ENCODE measurements around the gene PREX1.

DNA sequence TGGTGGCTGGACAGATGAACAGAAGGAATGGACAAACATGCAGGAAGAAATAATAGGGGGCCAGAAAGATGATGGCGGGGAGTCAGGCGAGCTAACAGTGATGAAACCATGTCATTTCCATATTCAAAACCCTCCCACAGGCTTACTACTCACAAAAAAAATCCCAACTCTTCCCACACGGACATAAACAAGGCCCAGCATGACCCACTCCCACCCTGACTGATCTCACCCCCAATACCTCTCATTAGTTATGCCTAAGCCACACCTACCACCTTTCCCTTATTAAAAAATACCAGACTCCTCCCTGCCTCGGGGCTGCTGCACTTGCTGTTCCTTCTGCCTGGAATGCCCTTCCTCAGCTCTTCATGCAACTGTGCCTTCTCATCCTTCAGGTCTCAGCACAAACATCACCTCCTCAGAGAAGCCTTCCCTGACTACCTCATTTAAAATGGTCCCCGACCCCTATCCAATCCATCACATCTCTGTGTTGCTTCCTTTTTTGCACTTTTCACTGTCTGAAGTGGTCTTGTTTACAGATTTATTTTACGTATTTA lies 145.8 kb downstream of the PREX1 start:
- TF ChIP-seq POLR2A (IDR thresholded peaks at IDR 0.05): no peak
- TF ChIP-seq, protein P1, sequence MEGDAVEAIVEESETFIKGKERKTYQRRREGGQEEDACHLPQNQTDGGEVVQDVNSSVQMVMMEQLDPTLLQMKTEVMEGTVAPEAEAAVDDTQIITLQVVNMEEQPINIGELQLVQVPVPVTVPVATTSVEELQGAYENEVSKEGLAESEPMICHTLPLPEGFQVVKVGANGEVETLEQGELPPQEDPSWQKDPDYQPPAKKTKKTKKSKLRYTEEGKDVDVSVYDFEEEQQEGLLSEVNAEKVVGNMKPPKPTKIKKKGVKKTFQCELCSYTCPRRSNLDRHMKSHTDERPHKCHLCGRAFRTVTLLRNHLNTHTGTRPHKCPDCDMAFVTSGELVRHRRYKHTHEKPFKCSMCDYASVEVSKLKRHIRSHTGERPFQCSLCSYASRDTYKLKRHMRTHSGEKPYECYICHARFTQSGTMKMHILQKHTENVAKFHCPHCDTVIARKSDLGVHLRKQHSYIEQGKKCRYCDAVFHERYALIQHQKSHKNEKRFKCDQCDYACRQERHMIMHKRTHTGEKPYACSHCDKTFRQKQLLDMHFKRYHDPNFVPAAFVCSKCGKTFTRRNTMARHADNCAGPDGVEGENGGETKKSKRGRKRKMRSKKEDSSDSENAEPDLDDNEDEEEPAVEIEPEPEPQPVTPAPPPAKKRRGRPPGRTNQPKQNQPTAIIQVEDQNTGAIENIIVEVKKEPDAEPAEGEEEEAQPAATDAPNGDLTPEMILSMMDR (IDR thresholded peaks at IDR 0.05): no peak

Data from adrenal gland (tissue), 5 donors.